ENCODE measurements around the gene SPDYE5. TPM values are rescaled to one million over a fixed set of nuclear protein-coding genes. Genes with fewer than 3 reads are reported as not detected.

Gene SPDYE5
- total RNA-seq, 2 experiments from 2014 or later: not detected

- Histone ChIP-seq H2AFZ (ENCODE audit: low read length) (no peak overlapping the region), H3K36me3 (ENCODE audit: insufficient read depth, low read length) (peaks cover 7% of the 10 kb centered on the region; the same call in 1 of the 2 replicates), H3K27ac (ENCODE audit: low read depth, low read length, poor library complexity, severe bottlenecking) (no peak overlapping the region), H3K4me2 (ENCODE audit: low read length) (no peak overlapping the region), H3K4me1 (ENCODE audit: insufficient read depth, low read length, poor library complexity, severe bottlenecking) (no peaks in the 10 kb centered on the region), H3K9me2 (ENCODE audit: insufficient read depth, low read length) (no peaks in the 10 kb centered on the region), H3K9me3 (ENCODE audit: low read length) (no peaks in the 10 kb centered on the region), H3K79me2 (ENCODE audit: insufficient read depth, low read depth, low read length) (no peaks in the 10 kb centered on the region), H4K20me1 (ENCODE audit: insufficient read depth, low read length) (no peaks in the 10 kb centered on the region), H3K4me3 (ENCODE audit: low read depth, low read length, poor library complexity, severe bottlenecking) (no peak overlapping the region)
- TF ChIP-seq CTCF (conservative IDR thresholded peaks at IDR 0.05; ENCODE audit: low read length) (no peak), EZH2phosphoT487 (IDR thresholded peaks at IDR 0.05; ENCODE audit: borderline replicate concordance, low read depth, low read length) (no peak)
- BruUV-seq (replicated peaks): TSS peak; percentile 57
- ChIA-PET CTCF (ENCODE audit: unreplicated experiment) (no interaction called here), POLR2A (interaction anchor here (0.7 kb wide), 1 partner anchor 130 kb away, joined by 5 read pairs; no protein-coding TSS in a partner anchor)
- intact Hi-C loops (cut with micrococcal nuclease; ENCODE audit: unreplicated experiment): no loop called here
- no peak for DNase-seq (ENCODE audit: low spot score)
Observed at GRCh38 chr7:75534727-75535307, 42.7 kb downstream of the SPDYE5 start.

- no peak for DNase-seq (ENCODE audit: low spot score)
Observed at GRCh38 chr7:75536491-75536890, 44.4 kb downstream of the SPDYE5 start.

More at GRCh38 chr7:75536491-75536890, 44.4 kb downstream of the SPDYE5 start:
- Histone ChIP-seq H3K4me1 (ENCODE audit: insufficient read depth, low read length, poor library complexity, severe bottlenecking) (no peaks in the 10 kb centered on the region), H3K79me2 (ENCODE audit: insufficient read depth, low read depth, low read length) (no peaks in the 10 kb centered on the region), H3K36me3 (ENCODE audit: insufficient read depth, low read length) (peaks cover 15% of the 10 kb centered on the region), H3K4me3 (ENCODE audit: low read depth, low read length, poor library complexity, severe bottlenecking) (no peak overlapping the region), H3K9me3 (ENCODE audit: low read length) (no peaks in the 10 kb centered on the region), H2AFZ (ENCODE audit: low read length) (no peak overlapping the region), H3K4me2 (ENCODE audit: low read length) (no peak overlapping the region), H3K9me2 (ENCODE audit: insufficient read depth, low read length) (no peaks in the 10 kb centered on the region), H3K27ac (ENCODE audit: low read depth, low read length, poor library complexity, severe bottlenecking) (no peak overlapping the region), H4K20me1 (ENCODE audit: insufficient read depth, low read length) (no peaks in the 10 kb centered on the region)
- intact Hi-C loops (cut with micrococcal nuclease; ENCODE audit: unreplicated experiment): no loop called here
- TF ChIP-seq CTCF (conservative IDR thresholded peaks at IDR 0.05; ENCODE audit: low read length) (no peak), EZH2phosphoT487 (IDR thresholded peaks at IDR 0.05; ENCODE audit: borderline replicate concordance, low read depth, low read length) (no peak)
- CTCF ChIA-PET (ENCODE audit: unreplicated experiment): no interaction called here
- POLR2A ChIA-PET: no interaction called here
- BruUV-seq (replicated peaks): no TSS peak

Measured in OCI-LY7 (cell line).